Activated naive CD8-positive, alpha-beta T cell treated with anti-CD3 and anti-CD28 coated beads for 36 hours (primary cell): ENCODE data around the gene OMP. TPM values are rescaled to one million over a fixed set of nuclear protein-coding genes. Genes with fewer than 3 reads are reported as not detected.

Experiments
- DNase-seq: peaks from one replicate; pipeline ENCODE4 v3.0.0; 2021
- H3K27ac Mint-ChIP-seq: one replicate; pipeline ENCODE4 v1.8.0; 2022; ENCODE audit warnings: mild to moderate bottlenecking, moderate library complexity, mixed read lengths
- H3K27me3 Mint-ChIP-seq: one replicate; pipeline ENCODE4 v1.8.0; 2022; ENCODE audit warnings: mild to moderate bottlenecking, mixed read lengths
- H3K36me3 Mint-ChIP-seq: one replicate; pipeline ENCODE4 v1.8.0; 2021; ENCODE audit warnings: mild to moderate bottlenecking, mixed read lengths
- H3K4me1 Mint-ChIP-seq: one replicate; pipeline ENCODE4 v1.8.0; 2021; ENCODE audit warnings: mixed read lengths
- H3K4me3 Mint-ChIP-seq: one replicate; pipeline ENCODE4 v1.8.0; 2022; ENCODE audit warnings: mild to moderate bottlenecking, moderate library complexity, mixed read lengths
- H3K9me3 Mint-ChIP-seq: one replicate; pipeline ENCODE4 v1.8.0; 2022; ENCODE audit warnings: mixed read lengths
- total RNA-seq, 2 experiments: library from RNA; stranded (reverse); gene quantifications; one replicate each; pipeline ENCODE4 v1.2.3, GENCODE V29; 2021

Gene OMP
- total RNA-seq, 2 experiments from 2014 or later, result not detected

DNA sequence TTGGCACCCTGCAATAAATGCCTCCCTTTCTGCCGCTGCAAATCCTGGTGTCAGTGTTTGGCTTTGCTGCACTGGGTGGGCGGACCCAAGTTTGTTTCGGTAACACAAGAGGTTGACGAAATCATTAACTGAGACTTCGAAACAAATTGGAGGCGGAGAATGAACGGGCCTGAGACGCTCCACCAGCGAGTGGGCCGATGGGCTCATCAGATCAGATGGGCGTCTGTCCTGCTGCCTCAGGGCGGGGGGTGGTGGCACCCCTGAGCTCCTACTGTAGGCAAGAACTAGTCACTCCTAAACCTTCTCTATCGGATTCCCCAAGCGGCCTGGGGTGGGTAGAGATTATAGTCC, 36.8 kb upstream of the OMP start:
- H3K4me3 Mint-ChIP-seq, result peak overlapping the region; percentile 85
- no peaks in the 10 kb centered on the region for H3K9me3 Mint-ChIP-seq
- H3K36me3 Mint-ChIP-seq, result no peaks in the 10 kb centered on the region
- no peaks in the 10 kb centered on the region for H3K27me3 Mint-ChIP-seq
- H3K4me1 Mint-ChIP-seq, result peaks cover 12% of the 10 kb centered on the region
- H3K27ac Mint-ChIP-seq, result peak overlapping the region; percentile 86
- peak; percentile 32 for DNase-seq

DNA sequence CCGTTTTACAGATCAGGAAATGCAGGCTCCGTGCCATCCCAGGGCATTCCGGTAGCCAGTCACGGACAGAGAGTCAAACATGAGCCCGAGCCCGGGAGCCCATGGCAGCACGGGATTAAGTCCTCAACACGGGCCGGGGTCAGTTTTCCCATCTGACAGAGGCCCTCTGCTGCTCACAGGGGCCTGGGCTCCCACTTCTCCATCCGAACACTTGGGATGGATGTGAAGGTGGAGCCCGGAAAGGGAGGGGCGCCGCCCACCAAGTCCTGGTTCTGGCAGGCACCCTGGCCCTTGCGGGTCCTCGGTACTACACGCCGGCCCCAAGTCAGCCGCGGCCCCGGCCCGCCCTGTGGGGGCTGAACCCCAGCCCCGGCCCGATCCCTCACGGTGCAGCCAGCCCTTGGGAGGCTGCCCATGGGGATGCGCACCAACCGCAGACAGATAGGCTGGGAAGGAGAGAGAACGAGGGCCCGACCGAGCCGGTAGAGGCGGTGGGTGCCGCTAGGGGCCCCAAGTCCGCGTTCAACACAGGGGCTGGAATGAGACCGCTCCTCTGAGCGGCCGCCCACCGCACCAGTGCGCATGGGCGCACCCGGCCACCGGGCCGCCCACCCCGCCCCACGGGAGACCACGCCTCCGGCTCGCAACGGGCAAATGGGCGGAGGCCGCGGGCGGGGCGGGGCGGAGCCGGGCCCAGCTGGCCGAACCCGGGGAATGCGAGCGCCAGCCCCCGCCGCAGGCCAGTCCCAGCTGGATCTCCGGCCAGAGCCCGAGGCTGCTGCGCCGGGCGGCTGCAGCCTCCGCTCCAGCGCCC, 36.2 kb upstream of the OMP start, which contains the start of gene CAPN5:
TSS of gene CAPN5 (plus strand) at position 743 of the 814 bp plus-strand sequence. CDS start 17,916 bp downstream, outside the sequence.
- H3K36me3 Mint-ChIP-seq, result no peaks in the 10 kb centered on the region

DNA sequence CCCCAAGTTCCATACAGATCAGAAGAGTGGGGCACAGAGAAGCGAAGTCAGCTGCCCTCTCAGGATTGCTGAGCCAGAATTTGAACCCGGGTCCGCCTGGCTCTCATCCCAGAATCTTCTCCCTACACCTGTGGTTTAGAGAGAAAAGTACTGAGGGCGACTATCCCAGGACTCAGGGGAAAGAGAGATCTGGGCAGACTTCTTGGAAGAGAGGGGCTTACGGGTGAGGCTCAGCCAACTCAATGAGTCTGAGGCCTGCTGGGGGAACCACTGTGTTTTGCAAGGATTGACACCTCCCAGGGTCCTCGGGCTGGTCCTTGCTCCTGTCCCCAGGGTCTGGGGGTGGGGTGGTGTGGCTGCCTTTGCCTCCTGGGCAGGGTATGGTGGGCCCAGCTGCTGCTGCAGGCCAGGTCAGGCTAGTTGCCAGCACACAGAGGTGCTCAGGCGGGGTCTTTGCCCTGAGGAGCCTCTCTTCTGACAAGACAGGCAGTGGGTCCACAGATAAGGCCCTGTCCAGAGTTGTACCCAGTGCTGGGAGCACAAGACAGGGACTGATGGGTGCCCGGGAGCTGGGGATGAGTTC, 34.7 kb upstream of the OMP start:
- H3K4me1 Mint-ChIP-seq, result peaks cover 24% of the 10 kb centered on the region
- no peaks in the 10 kb centered on the region for H3K27me3 Mint-ChIP-seq
- peak overlapping the region; percentile 79 for H3K4me3 Mint-ChIP-seq
- H3K9me3 Mint-ChIP-seq, result no peaks in the 10 kb centered on the region
- DNase-seq, result no peak
- H3K36me3 Mint-ChIP-seq, result no peaks in the 10 kb centered on the region
- peak overlapping the region; percentile 54 for H3K27ac Mint-ChIP-seq

More for the DNA sequence above, 36.2 kb upstream of the OMP start, which contains the start of gene CAPN5:
- H3K4me1 Mint-ChIP-seq, result peaks cover 12% of the 10 kb centered on the region
- no peaks in the 10 kb centered on the region for H3K27me3 Mint-ChIP-seq
- H3K27ac Mint-ChIP-seq, result peak within 1 kb of the TSS; percentile 86
- H3K4me3 Mint-ChIP-seq, result peak within 1 kb of the TSS; percentile 85
- H3K9me3 Mint-ChIP-seq, result no peaks in the 10 kb centered on the region
- peak; percentile 95 for DNase-seq

DNA sequence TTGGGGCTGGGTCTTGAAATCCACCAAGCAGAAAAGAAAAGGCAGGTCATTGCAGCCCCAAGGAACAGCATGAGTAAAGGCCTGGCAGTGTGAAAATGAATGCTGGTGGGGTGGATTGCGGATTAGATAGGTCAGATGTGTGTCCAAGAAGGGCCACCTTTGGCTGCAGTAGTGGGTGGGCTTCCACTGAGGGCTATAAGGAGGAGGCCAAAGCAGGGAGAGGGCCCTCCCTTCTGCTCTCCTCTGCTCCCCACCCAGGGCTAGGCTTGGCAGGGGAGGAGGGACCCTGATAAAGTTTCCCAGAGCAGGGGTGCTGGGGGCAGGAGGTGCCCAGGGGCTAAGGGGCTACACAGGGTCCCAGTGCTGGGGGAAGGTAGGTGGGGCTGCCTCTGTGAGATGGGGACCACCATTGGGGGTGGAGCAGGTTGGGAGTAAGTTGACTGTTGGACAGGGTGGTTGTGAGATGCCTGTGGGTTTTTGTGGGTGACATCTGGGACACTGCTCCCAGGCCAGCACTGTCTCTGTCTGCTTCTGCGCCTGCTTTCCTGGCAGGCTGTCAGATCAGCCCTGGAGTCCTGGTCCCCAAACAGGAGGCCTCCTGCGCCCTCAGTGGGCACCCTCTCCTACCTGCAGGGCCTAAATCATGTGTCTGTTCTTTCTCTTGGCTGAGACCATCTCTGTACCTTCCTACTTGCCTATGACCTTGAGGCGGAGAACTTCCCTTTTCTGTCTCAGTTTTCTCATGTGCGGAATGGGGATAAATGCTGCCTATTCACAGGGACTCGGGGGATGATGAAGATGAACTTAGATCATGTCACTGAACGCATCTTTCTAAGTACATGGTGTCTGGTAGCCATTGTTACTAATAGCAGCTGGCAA, 33.9 kb upstream of the OMP start:
- H3K4me1 Mint-ChIP-seq, result peaks cover 29% of the 10 kb centered on the region
- no peak overlapping the region for H3K27ac Mint-ChIP-seq
- no peaks in the 10 kb centered on the region for H3K27me3 Mint-ChIP-seq
- H3K4me3 Mint-ChIP-seq, result no peak overlapping the region
- no peak for DNase-seq
- no peaks in the 10 kb centered on the region for H3K36me3 Mint-ChIP-seq
- H3K9me3 Mint-ChIP-seq, result no peaks in the 10 kb centered on the region

DNA sequence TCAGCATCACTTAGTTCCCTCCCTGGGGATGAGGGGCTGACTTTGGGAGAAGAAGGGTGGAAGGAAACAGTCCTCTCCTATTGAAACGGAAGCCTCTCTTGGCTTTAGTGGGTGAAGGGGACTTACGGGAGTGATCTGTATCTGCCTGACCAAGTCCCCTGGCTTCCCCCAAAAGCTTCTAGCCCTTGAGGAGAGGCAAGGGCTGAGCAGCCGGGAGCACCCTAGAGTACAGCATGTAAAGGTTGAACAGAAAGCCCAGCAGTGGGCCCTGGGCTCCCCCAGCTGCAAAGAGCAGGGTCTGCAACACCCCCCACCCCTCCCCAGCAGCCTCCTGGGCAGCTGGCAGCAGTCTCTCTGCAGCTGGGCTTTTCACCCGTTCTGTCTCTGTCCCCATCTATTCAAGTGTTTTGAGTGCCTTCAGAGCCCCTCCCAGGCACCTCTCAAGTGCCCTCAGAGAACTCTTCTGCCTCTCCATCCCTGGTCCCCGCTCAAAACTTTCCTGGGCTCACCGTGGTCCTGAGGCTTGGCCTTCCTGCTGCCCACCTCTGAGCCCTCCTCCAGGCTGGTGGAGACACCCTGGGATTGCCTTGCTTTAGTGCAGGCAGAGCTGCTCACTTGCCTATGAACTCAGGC, 33.2 kb upstream of the OMP start:
- Mint-ChIP-seq H3K4me3 (no peak overlapping the region), H3K27ac (no peak overlapping the region), H3K4me1 (peaks cover 29% of the 10 kb centered on the region), H3K9me3 (no peaks in the 10 kb centered on the region), H3K27me3 (no peaks in the 10 kb centered on the region), H3K36me3 (no peaks in the 10 kb centered on the region)
- no peak for DNase-seq

DNA sequence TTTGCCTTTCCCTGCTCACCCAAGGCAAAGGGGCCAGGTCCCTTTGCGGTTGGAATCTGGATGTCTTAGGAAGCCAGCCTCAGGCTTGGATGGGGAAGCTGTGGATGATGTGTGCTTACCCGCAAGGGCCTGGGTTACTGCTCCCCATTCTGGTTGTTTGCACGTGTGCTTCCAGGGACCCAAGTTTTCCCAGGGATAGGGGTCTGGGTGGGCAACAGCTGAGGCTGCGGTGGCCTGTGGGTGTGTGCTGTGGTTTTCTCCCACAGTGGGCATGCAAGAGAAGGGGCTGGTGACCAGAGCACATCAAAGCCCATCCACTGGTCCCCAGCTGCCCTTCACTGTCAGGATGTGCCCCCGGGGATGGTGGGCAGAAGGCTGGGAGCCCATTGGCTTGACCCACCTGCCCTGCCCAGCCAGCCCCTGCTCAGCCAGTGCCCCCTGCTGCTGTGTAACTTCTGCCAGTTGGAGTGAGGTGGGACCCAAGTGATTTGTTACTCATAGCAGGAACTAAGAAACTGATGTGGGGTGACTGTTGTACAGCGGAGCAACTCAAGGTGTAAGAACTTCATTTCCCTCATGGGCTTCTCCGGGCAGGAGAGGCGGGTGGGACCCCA, 32.6 kb upstream of the OMP start:
- no peak for DNase-seq
- H3K27ac Mint-ChIP-seq, result no peak overlapping the region
- no peaks in the 10 kb centered on the region for H3K36me3 Mint-ChIP-seq
- H3K27me3 Mint-ChIP-seq, result no peaks in the 10 kb centered on the region
- peaks cover 29% of the 10 kb centered on the region for H3K4me1 Mint-ChIP-seq
- no peaks in the 10 kb centered on the region for H3K9me3 Mint-ChIP-seq
- no peak overlapping the region for H3K4me3 Mint-ChIP-seq

DNA sequence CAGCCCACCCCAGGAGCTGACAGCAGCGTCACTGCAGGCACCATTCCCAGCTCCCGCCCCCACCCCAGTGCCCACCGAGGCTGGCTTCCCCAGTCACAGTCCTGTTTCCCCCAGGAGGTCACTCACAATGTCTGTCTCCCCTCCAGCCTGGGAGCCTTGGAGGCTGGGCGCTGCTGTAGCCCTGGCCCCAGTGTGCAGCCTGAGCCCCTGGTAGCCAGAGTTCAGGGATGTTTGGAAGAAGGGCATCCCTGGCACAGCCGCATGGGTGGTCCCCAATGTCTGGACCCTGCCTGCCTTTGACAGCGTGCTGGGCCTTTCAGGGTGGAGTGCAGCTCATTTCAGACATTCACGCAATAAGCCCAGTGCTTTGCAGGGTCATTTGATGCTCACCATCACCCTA, 31.6 kb upstream of the OMP start:
- no peak for DNase-seq
- Mint-ChIP-seq H3K27ac (no peak overlapping the region), H3K4me1 (peaks cover 24% of the 10 kb centered on the region), H3K4me3 (no peak overlapping the region), H3K36me3 (no peaks in the 10 kb centered on the region), H3K27me3 (no peaks in the 10 kb centered on the region), H3K9me3 (no peaks in the 10 kb centered on the region)

DNA sequence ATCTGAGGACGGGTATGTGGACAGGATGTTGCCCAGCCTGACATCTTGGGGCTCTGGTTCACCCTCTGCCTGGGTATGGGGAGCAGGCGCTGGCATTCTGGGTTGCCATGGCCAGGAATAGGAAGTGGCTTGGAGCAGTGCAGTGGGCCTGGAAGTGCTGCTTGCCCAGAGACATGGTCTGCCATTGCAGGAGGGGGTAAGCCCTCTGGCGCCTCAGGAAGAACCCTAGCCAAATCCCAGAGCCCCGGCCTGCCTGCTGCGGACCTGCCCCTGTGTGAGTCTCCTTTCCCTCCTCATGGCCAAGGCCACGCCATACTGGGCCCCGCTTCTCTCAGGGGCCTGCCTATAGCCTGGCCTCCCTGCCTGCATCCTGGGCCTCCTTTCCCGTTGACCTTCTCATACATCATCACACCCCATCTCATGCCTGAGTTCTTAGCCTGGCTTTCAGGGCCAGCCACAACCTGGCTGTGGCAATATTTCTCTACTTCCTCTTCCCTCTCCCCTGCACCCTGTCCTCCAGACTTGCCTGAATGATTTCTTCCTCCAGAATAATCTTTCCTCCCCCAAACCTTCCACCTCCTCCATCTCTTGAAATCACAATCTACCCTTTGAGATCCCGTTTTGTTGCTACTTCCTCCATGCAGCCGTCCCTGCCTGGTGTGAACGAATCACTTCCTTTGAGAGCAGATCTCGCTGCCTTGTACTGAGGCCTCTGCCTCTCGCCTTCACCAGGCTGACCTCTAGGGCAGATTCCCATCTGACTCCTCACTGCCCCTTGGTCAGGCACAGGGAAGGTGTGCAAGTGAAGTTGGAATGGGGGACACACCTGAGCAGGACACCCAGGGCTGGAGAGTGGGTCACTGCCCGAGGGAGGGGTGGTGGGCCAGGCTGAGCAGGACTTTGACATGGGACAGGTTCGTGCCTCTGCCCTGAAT, 30.7 kb upstream of the OMP start:
- Mint-ChIP-seq H3K4me1 (peaks cover 26% of the 10 kb centered on the region), H3K9me3 (no peaks in the 10 kb centered on the region), H3K27me3 (no peaks in the 10 kb centered on the region), H3K27ac (peak overlapping the region; percentile 17), H3K36me3 (no peaks in the 10 kb centered on the region), H3K4me3 (no peak overlapping the region)
- DNase-seq, result no peak

DNA sequence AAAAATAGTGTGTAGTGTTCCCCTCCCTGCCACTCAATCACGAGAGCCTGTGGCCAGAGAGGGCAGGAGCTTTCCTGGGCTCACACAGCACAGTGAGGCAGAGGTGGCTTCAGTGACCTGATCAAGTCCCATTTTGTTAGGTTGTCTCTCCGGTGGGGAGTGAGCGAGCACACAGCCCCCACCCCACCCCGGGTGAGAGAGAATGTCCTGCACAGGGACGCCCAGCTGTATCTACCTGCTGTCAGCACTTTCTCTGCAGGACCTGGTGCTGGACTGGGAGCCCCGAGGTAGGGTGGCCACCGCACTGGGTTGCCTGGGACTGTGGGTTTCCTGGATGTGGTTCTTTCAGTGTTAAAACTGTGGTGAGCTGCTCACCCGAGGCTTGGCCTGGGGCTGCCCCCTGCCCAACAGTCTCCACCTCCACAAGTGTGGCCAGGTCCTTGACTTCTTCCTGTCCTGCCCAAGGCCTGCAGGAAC, 29.8 kb upstream of the OMP start:
- Mint-ChIP-seq H3K4me3 (no peak overlapping the region), H3K36me3 (no peaks in the 10 kb centered on the region), H3K4me1 (peaks cover 21% of the 10 kb centered on the region), H3K9me3 (peaks cover under 1% of the 10 kb centered on the region), H3K27me3 (no peaks in the 10 kb centered on the region), H3K27ac (no peak overlapping the region)
- no peak for DNase-seq

DNA sequence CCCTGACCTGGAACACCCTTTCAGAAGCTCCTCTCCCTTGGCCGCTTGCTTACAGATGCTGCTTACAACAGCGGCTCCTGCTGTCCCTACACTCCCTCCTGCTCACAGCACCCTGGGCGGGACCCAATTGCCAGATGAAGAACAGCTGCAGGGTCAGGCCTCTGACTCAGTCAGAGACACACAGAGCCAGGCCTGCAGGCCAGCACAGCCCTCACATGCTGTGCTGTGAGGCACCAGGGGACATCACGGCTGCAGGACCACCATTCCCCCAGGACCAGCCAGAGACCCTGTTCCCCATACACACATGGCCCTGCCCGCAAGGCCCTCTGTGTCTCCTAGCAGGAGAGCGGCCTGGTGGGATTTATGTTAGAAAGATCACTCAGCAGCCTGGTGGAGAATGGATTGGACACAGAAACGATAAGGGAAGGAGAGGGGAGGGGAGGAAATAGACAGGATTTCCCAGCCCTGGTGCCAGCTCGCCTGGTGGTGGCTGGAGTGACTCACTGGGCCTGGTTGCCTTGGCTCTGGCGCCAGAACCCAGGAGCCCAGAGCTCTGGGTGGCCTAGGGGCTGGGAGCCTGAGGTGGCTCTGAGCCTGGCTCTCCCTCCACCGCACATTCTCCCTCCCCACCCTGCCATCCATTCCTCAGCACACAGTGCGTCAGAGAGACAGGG, 29.2 kb upstream of the OMP start:
- H3K27me3 Mint-ChIP-seq, result no peaks in the 10 kb centered on the region
- H3K9me3 Mint-ChIP-seq, result peaks cover 6% of the 10 kb centered on the region
- peaks cover 21% of the 10 kb centered on the region for H3K4me1 Mint-ChIP-seq
- H3K36me3 Mint-ChIP-seq, result no peaks in the 10 kb centered on the region
- DNase-seq, result no peak
- no peak overlapping the region for H3K4me3 Mint-ChIP-seq
- H3K27ac Mint-ChIP-seq, result no peak overlapping the region

DNA sequence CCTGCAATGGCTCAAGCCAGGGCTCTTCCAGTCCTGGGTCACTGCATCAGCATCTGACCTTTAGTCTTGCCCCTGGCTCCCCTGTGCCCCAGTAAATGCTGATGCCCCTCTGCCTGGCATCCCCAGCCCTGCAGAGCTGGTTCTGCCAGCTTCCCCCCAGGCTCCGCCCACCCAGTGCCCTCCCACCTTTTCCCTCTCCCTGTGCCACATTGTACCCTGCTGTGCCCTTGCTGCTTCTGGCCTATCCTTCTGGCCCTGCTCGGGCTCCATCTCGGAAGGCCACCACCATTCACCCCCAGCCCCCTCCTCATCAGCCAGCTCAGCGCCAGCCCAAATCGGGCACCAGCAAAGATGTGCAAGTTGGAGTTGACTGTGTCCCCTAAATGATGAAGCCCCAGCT, 28.4 kb upstream of the OMP start:
- no peaks in the 10 kb centered on the region for H3K27me3 Mint-ChIP-seq
- no peak overlapping the region for H3K27ac Mint-ChIP-seq
- H3K4me3 Mint-ChIP-seq, result no peak overlapping the region
- H3K4me1 Mint-ChIP-seq, result peaks cover 19% of the 10 kb centered on the region
- DNase-seq, result no peak
- H3K36me3 Mint-ChIP-seq, result no peaks in the 10 kb centered on the region
- H3K9me3 Mint-ChIP-seq, result peaks cover 11% of the 10 kb centered on the region

DNA sequence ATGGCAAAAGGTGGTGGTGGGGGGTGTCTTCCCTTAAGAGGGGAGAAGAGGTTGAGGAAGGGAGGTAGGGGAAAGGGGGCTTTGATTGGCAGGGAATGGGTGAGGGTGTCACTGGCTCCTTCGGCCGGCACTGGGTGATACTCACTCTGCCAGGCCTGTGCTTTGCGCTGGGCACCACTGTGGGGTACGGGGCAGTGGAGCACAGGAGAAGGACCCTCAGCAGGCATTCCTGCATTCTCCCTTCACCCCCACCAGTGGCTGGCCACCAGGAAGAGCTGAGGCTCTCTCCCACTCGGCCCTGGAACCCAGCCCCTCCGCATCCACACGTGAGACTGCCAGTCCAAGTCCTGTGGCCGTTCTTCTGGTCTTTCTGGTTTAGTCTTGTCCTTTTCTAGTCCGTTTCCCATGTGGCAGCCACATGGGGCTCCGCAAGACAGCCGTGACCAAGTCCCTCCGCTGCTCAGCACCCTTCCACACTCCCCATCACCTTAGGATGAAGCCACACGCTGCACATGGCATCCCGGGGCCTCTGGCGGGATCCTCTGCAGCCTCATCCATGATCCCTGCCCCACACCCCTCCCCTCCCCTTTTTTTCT, 27.9 kb upstream of the OMP start:
- H3K9me3 Mint-ChIP-seq, result peaks cover 11% of the 10 kb centered on the region
- H3K36me3 Mint-ChIP-seq, result no peaks in the 10 kb centered on the region
- H3K27me3 Mint-ChIP-seq, result no peaks in the 10 kb centered on the region
- DNase-seq, result no peak
- peaks cover 21% of the 10 kb centered on the region for H3K4me1 Mint-ChIP-seq
- no peak overlapping the region for H3K4me3 Mint-ChIP-seq
- no peak overlapping the region for H3K27ac Mint-ChIP-seq

DNA sequence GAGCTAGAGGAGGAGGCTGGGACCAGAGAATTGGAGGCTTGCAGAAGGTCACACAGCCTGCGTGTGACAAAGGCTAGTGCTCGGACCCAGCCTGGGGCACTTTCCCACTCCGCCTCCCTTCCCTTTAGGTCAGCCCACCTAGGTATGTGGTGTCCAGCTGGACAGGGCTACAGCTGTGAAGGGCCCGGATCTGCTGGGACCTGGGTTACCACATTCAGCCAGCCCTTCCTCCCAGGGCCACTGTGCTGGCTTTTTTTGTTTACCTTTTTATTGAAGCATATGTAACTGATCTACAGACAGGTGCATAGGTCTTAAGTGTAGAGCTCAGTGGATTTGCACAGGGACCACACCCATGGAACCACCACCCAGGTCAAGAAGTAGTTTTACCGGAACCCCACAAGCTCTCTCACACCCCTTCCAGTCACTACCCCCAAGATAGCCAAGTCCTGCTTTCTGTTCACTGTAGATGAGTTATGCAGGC, 27.2 kb upstream of the OMP start:
- Mint-ChIP-seq H3K27ac (no peak overlapping the region), H3K4me1 (peaks cover 25% of the 10 kb centered on the region), H3K9me3 (peaks cover 11% of the 10 kb centered on the region), H3K27me3 (no peaks in the 10 kb centered on the region), H3K4me3 (no peak overlapping the region), H3K36me3 (no peaks in the 10 kb centered on the region)
- DNase-seq, result no peak
